HS-27A (cell line): ENCODE measurements around the gene SLC25A21.
A peak's percentile ranks its signal among the peaks of the same experiment; 100 is the strongest.
"Not testable (repeated sequence)": the region's sequence is repeated elsewhere in the genome, so short reads cannot be mapped to it uniquely, and the experiment has no call there.

Source experiments
- DNase-seq: peaks from one replicate; pipeline ENCODE4 v3.0.0-alpha.2; 2012; ENCODE audit warnings: low read depth, missing footprints

The SLC25A21 gene

GRCh38 chr14:37186865-37187264 lies 14.5 kb upstream of the SLC25A21 start:
- DNase-seq: no peak

- DNase-seq: no peak
These were observed 13.3 kb upstream of the SLC25A21 start for GRCh38 chr14:37185670-37186069.

GRCh38 chr14:37184520-37184919 lies 12.1 kb upstream of the SLC25A21 start:
- not testable (repeated sequence) for DNase-seq

GRCh38 chr14:37181441-37181840 lies 9.0 kb upstream of the SLC25A21 start:
- no peak for DNase-seq

GRCh38 chr14:37180886-37181285 lies 8.5 kb upstream of the SLC25A21 start:
- not testable (repeated sequence) for DNase-seq

DNA sequence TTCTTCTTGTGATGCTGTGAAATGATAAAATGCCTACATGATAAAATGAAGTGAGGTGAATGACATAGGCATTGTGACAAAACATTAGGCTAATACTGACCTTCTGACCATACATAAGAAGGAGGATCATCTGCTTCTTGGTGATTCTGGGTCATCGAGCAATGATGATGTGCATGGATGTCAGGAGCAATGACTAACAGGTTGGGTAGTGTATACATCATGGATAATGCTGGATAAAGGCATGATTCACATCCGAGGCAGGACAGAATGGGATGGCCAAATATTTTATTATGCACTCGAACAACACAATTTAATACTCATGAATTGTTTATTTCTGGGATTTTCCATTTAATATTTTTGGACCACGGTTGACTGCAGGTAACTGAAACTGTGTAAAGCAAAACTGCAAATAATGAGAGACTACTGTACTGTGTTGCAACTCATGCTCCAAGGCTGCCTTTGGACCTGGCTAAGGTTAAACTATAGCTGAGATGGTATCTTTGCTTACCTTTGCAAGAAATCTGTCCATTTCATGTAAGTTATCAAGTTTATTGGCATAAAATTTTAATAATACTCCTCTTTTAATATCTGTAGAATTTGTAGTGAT lies 7.6 kb upstream of the SLC25A21 start:
- no peak for DNase-seq

DNA sequence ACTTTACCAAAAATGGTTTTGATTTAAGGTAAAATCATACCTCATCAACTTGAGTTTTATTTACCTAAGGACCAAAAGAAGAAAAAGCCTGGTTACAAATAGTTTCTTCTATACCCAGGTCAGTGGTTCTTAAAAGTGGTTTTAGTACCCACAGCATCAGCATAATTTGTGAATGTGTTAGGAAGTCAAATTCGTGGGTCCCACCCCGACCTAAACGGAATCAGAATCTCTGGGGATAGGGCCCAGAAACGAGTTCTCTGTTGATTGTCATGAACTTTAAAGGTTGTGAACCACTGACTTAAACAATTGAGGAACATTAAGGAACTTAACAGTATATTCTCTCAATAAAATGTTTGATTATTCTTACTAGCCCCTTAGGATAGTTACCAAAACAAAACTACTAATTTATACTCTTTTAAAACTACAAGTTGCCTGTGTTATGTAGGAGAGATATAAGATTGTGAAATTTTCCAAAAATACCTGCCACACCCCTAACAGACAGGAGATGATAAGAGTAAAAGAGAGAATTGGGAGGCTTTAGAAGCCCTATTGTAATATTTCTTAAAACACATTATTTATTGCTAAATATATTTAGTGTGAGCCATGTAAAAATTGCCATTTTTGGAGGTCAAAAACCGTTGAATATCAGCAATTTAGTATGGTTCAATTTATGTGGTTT lies 669 bp upstream of the SLC25A21 start:
- DNase-seq: no peak

DNA sequence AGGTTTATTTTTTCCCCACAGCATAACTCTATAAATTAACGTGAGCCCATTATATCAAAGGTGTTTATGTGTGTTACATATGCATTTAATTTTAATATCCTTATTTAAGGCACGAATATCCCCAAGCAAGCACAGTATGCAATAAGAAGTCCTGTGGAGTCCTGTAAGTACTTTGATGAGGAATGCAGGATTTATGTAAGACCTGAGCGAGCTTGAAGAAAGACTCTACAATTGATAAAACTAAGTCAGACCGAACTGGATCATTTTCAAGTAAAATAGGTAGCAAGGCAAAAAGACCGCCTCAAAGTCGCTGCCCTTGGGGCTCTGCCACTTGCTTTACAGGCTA lies 755 bp downstream of the SLC25A21 start:
- DNase-seq: no peak

DNA sequence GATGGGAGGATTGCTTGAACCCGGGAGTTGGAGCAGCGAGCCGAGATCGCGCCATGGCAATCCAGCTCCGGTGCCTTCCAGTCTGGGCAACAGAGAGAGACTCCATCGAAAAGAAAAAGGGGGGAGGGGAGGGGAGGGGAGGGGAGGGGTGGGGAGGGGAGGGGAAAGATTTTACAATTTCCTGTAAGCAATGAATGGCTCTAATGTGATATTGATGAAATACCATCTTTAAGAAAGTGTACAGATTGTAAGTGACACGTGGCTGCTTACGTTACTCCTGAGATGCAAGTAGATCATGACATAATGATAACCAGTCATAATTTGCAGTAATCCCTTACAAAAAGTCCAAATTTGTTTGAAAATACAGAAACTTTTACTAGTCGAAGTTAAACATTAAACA lies 1.4 kb downstream of the SLC25A21 start:
- DNase-seq: no peak

DNA sequence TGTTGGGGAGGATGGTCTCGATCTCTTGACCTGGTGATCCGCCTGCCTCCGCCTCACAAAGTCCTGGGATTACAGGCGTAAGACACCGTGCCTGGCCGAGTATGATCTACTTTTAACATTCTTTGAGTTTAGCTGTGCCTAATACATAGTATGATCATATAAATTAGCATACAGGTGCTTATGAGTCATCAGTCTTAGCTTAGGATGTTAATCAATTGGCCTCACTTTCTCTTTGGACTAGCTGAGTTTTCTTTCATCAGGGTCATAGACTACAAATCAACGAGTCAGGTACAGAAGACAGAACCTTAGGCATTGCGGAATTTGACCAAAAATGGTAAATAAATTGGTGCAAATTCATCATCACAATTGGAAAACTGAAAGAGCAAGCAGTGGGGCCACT lies 2.2 kb downstream of the SLC25A21 start:
- DNase-seq: no peak

GRCh38 chr14:37168721-37169120 lies 3.7 kb downstream of the SLC25A21 start:
- no peak for DNase-seq

- no peak for DNase-seq
These were observed 5.0 kb downstream of the SLC25A21 start for GRCh38 chr14:37167151-37168047.

DNA sequence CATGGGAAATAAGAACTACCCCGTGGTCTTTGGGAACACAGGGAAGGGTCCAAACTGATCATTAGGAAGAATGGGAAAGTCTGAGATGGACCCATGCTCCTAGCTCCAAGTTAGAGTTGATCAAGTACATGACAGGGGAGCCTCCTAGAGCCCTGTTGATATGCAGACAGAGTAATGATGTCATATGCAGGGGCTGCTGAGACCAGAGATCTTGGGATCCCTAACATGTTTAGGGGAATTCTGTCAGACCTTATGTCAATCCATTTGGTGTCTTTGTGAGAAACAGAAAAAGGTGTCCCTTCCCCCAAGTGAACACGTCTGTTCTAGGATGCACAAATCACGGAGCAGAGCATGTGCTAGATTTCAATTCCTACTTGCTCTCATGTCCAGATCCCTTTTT lies 6.6 kb downstream of the SLC25A21 start:
- DNase-seq: no peak

GRCh38 chr14:37162307-37162706 lies 10.1 kb downstream of the SLC25A21 start:
- not testable (repeated sequence) for DNase-seq

DNA sequence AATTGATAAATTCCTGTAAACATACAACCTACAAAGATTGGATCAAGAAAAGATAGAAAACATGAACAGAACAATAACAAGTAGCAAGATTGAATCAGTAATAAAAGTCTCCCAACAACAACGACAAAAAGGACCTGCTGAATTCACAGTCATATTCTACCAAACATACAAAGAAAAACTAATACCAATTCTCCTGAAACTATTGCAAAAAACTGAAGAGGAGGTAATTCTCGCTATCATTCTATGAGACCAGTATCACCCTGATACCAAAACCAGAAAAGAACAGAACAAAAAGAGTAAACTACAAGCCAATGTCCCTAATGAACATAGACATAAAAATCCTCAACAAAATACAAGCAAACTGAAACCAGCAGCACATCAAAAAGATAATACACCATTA lies 14.4 kb downstream of the SLC25A21 start:
- no peak for DNase-seq

GRCh38 chr14:37153483-37153882 lies 18.9 kb downstream of the SLC25A21 start:
- no peak for DNase-seq

GRCh38 chr14:37153005-37153404 lies 19.4 kb downstream of the SLC25A21 start:
- no peak for DNase-seq

- DNase-seq: no peak
These were observed 22.0 kb downstream of the SLC25A21 start for GRCh38 chr14:37150414-37150813.

- peak; percentile 29 for DNase-seq
These were observed 25.0 kb downstream of the SLC25A21 start for GRCh38 chr14:37147310-37147880.

GRCh38 chr14:37146438-37146837 lies 26.0 kb downstream of the SLC25A21 start:
- not testable (repeated sequence) for DNase-seq

- DNase-seq: peak; percentile 23
These were observed 27.0 kb downstream of the SLC25A21 start for GRCh38 chr14:37145395-37145794.

DNA sequence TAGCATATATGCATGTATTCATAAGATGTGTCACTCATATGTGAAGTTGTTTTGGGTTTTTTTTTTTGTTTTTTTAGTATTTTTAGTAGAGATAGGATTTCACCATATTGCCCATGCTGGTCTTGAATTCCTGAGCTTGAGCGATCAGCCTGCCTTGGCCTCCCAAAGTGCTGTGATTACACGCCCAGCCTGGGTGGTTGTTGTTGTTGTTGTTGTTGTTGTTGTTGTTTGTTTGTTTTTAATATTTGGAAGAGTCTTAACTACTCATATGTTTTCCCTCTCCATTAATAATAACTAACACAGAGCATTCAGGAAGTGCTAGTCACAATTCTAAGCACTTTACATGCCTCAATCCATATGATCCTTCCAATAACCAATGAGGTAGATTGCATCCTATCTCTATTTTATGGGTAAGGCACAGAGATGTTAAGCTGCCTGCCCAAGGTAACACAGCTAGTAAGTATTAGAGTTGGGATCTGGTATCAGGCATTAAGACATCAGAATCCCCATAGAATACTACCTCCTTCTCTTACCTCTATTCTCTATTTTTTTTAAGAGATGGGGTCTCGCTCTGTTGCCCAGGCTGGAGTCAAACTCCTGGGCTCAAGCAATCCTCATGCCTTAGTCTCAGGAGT lies 27.6 kb downstream of the SLC25A21 start:
- DNase-seq: no peak
